Endodermal cell (in vitro differentiated cells): ENCODE measurements around the gene TOM1. TPM values are rescaled to one million over a fixed set of nuclear protein-coding genes. Genes with fewer than 3 reads are reported as not detected.

Source experiments
- DNase-seq: peaks from one replicate; pipeline ENCODE4 v3.0.0-alpha.2; 2017
- H3K27ac ChIP-seq: 2 replicates; pipeline ENCODE4 v1.5.1; 2013; ENCODE audit warnings: mild to moderate bottlenecking, low read depth, low read length, moderate library complexity
- H3K27me3 ChIP-seq: 2 replicates; pipeline ENCODE4 v1.6.1; 2013; ENCODE audit warnings: mild to moderate bottlenecking, low read length, moderate library complexity; ENCODE audit not compliant: insufficient read depth, control insufficient read depth, poor library complexity, severe bottlenecking
- H3K36me3 ChIP-seq: 2 replicates; pipeline ENCODE4 v1.7.0; 2013; ENCODE audit warnings: mild to moderate bottlenecking, low read length, moderate library complexity; ENCODE audit not compliant: control insufficient read depth, insufficient read depth
- H3K4me1 ChIP-seq: one replicate; pipeline ENCODE4 v1.7.0; 2013; ENCODE audit warnings: low read length; ENCODE audit not compliant: control insufficient read depth, insufficient read depth
- H3K4me3 ChIP-seq: 2 replicates; pipeline ENCODE4 v1.5.1; 2013; ENCODE audit warnings: mild to moderate bottlenecking, low read length, moderate library complexity
- H3K9ac ChIP-seq: 2 replicates; pipeline ENCODE4 v1.6.1; 2013; ENCODE audit warnings: mild to moderate bottlenecking, low read length, moderate library complexity; ENCODE audit not compliant: poor library complexity, severe bottlenecking; ENCODE audit errors: extremely low read depth
- H3K9me3 ChIP-seq: 2 replicates; pipeline ENCODE4 v1.6.1; 2013; ENCODE audit warnings: mild to moderate bottlenecking, low read length, moderate library complexity; ENCODE audit not compliant: control insufficient read depth
- H3K27ac Mint-ChIP-seq: 2 replicates; pipeline ENCODE4 v1.8.0; 2020; ENCODE audit warnings: mixed read lengths
- H3K27me3 Mint-ChIP-seq: 2 replicates; pipeline ENCODE4 v1.8.0; 2021; ENCODE audit warnings: mild to moderate bottlenecking, mixed read lengths; ENCODE audit not compliant: insufficient read depth
- H3K36me3 Mint-ChIP-seq: 2 replicates; pipeline ENCODE4 v1.8.0; 2020; ENCODE audit warnings: low read depth, mixed read lengths
- H3K4me1 Mint-ChIP-seq: 2 replicates; pipeline ENCODE4 v1.8.0; 2020; ENCODE audit warnings: mixed read lengths
- H3K4me3 Mint-ChIP-seq: 2 replicates; pipeline ENCODE4 v1.8.0; 2020; ENCODE audit warnings: mild to moderate bottlenecking, moderate library complexity, mixed read lengths
- H3K9me3 Mint-ChIP-seq: 2 replicates; pipeline ENCODE4 v1.8.0; 2020; ENCODE audit warnings: mild to moderate bottlenecking, mixed read lengths
- WGBS, 2 experiments: methylation state at CpG; one replicate each; pipeline versions ENCODE4 v1.1.5 to v1.1.7; 2013; ENCODE audit warnings: missing lambda C conversion rate in 2 of 2, mixed read lengths in 1 of 2; ENCODE audit not compliant: insufficient coverage in 1 of 2, insufficient read length in 1 of 2; 5-methylcytosine and 5-hydroxymethylcytosine counted together
- total RNA-seq, 2 donors: library from RNA; stranded (reverse); fragmentation: NEBNext Ultra II Directional in 1 of 2; extraction: Animal tissue kit (Norgen Biotek cat#: 25700) in 1 of 2; gene quantifications; 2 replicates in 1 of 2; 3 replicates in 1 of 2; pipeline ENCODE4 v1.2.1, GENCODE V29; 2021
- TF ChIP-seq, protein P1 (sequence below): fragments of 200-600 bp; sonication (generic); conservative IDR thresholded peaks from 2 replicates; pipeline ENCODE4 v1.5.0; 2021; ENCODE audit warnings: antibody characterized with exemption, mild to moderate bottlenecking

The TOM1 gene
- total RNA-seq, 2 donors from 2014 or later: 31.3 to 33.3 TPM

DNA sequence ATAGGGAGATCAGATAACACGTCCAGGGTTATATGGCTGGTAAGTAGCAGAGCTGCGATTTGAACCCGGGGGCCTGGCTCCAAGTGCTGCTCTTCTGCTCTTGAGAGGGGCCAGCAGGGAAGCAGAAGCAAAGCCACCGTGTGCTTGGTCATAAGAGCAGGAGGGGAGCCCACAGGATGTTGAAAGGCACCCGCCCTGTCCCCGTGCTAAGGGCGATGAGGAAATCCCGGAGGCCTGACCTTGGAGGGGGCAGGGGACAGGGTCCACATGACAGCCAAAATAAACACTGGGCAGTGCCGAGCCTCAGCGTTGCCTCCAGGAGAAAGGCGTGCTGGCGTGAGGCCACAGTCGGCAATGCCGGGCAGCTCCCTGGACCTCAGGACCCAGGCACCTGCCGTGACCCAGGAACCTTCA lies 28.8 kb downstream of the TOM1 start:
- no peak for DNase-seq

DNA sequence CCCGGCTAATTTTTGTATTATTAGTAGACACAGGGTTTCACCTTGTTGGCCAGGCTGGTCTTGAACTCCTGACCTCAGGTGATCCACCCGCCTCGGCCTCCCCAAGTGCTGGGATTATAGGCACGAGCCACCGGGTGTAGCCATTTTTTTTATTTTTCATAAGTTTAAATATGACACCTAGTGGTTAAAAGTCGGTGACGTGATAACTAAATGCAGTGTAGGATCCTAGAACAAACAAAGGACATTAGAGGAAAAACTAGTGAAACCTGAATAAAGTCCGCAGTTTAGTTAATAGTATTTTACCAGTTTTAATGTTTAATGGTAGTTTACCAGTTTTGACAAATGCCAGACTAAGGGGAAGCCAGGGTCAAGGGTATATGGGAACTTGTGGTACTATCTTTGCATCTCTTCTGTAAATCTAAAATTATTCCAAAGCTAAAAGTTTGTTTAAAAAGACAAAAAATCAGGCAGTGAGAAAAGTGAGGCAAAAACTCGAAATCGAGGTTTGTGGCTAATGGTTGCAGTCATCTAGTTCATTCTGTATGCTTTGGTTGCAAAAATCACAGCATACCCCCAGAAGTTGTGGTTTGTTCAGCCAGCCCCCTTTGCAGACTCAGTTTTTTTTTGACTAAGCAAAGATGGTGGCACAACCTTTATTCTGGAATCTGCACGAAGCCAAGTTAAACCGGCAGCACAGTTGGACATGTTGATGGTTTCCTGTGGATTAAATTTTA lies 29.6 kb downstream of the TOM1 start:
- Mint-ChIP-seq H3K27ac (no peak overlapping the region), H3K36me3 (peaks cover 31% of the 10 kb centered on the region), H3K9me3 (no peaks in the 10 kb centered on the region), H3K27me3 (no peaks in the 10 kb centered on the region), H3K4me3 (no peak overlapping the region), H3K4me1 (peaks cover 5% of the 10 kb centered on the region)
- H3K36me3 ChIP-seq: peaks cover 40% of the 10 kb centered on the region
- WGBS, 2 experiments: 93 to 95% methylated on average over 8 to 12 of the region's 12 CpGs
- no peak overlapping the region for H3K27ac ChIP-seq
- no peak overlapping the region for H3K4me3 ChIP-seq
- H3K9me3 ChIP-seq: no peaks in the 10 kb centered on the region
- H3K4me1 ChIP-seq: peaks cover 5% of the 10 kb centered on the region
- H3K27me3 ChIP-seq: no peaks in the 10 kb centered on the region
- TF ChIP-seq, protein P1, sequence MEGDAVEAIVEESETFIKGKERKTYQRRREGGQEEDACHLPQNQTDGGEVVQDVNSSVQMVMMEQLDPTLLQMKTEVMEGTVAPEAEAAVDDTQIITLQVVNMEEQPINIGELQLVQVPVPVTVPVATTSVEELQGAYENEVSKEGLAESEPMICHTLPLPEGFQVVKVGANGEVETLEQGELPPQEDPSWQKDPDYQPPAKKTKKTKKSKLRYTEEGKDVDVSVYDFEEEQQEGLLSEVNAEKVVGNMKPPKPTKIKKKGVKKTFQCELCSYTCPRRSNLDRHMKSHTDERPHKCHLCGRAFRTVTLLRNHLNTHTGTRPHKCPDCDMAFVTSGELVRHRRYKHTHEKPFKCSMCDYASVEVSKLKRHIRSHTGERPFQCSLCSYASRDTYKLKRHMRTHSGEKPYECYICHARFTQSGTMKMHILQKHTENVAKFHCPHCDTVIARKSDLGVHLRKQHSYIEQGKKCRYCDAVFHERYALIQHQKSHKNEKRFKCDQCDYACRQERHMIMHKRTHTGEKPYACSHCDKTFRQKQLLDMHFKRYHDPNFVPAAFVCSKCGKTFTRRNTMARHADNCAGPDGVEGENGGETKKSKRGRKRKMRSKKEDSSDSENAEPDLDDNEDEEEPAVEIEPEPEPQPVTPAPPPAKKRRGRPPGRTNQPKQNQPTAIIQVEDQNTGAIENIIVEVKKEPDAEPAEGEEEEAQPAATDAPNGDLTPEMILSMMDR: no peak
- H3K9ac ChIP-seq: no peak overlapping the region
- DNase-seq: no peak

More for the DNA sequence above, 28.8 kb downstream of the TOM1 start:
- Mint-ChIP-seq H3K4me1 (no peaks in the 10 kb centered on the region), H3K9me3 (no peaks in the 10 kb centered on the region), H3K36me3 (peaks cover 34% of the 10 kb centered on the region), H3K27ac (no peak overlapping the region), H3K4me3 (no peak overlapping the region), H3K27me3 (no peaks in the 10 kb centered on the region)
- H3K4me3 ChIP-seq: no peak overlapping the region
- H3K36me3 ChIP-seq: peaks cover 41% of the 10 kb centered on the region
- no peak overlapping the region for H3K27ac ChIP-seq
- 92 to 100% methylated on average over 4 to 15 of the region's 15 CpGs for WGBS, 2 experiments
- no peaks in the 10 kb centered on the region for H3K27me3 ChIP-seq
- peaks cover 2% of the 10 kb centered on the region for H3K4me1 ChIP-seq
- H3K9me3 ChIP-seq: no peaks in the 10 kb centered on the region
- TF ChIP-seq, protein P1: no peak
- no peak overlapping the region for H3K9ac ChIP-seq

DNA sequence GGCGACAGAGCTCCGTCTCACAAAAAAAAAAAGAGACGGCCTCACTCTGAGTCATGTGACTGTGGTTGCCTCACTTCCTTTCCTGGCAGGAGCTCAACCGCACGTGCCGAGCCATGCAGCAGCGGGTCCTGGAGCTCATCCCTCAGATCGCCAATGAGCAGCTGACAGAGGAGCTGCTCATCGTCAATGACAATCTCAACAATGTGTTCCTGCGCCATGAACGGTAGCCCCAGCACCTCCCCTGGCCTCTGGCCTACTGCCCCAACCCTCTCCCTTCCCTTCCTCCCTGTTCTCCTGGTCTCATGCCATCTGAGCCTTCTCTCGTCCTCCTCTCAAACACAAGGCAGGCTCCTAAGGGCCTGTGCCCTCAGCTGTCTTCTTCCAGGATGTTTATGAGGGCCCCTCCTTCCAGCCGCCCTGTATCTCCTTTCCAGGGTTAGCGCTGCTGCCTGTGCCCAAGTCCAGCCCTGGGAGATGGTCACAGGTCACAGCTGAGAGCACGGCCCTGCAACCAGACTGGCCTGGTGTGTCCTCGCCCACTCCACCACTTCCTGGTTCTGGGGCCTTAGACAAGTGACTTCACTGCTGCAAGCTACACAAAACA lies 30.7 kb downstream of the TOM1 start:
- TF ChIP-seq, protein P1: no peak
- Histone ChIP-seq H3K9me3 (no peaks in the 10 kb centered on the region), H3K9ac (no peak overlapping the region), H3K27ac (no peak overlapping the region), H3K36me3 (peaks cover 32% of the 10 kb centered on the region), H3K4me1 (peaks cover 5% of the 10 kb centered on the region), H3K4me3 (no peak overlapping the region), H3K27me3 (no peaks in the 10 kb centered on the region)
- H3K27me3 Mint-ChIP-seq: no peaks in the 10 kb centered on the region
- WGBS, 2 experiments: 89 to 92% methylated on average over 14 to 16 of the region's 16 CpGs
- no peak overlapping the region for H3K27ac Mint-ChIP-seq
- DNase-seq: no peak
- H3K36me3 Mint-ChIP-seq: peaks cover 26% of the 10 kb centered on the region
- H3K9me3 Mint-ChIP-seq: no peaks in the 10 kb centered on the region
- H3K4me1 Mint-ChIP-seq: peaks cover 5% of the 10 kb centered on the region
- H3K4me3 Mint-ChIP-seq: no peak overlapping the region
